GM12878 (cell line): Measurements from ENCODE around the gene PCLO. TPM values are rescaled to one million over a fixed set of nuclear protein-coding genes. Genes with fewer than 3 reads are reported as not detected.

Experiments used
- ATAC-seq: fragments of 200-7000 bp; cut with Tn5 transposase; 3 replicates; pipeline ENCODE4 v1.9.1; 2020; ENCODE audit warnings: mild to moderate bottlenecking, moderate library complexity
- BruUV-seq: library from RNA; stranded (reverse); fragments of 400-500 nt; replicated peaks from 2 replicates; lab custom pipeline; 2021; lab: Mats Ljungman, UMichigan
- CTCF ChIA-PET: fragments of 300-600 bp; sonication (Branson Sonifier 250); formaldehyde crosslinking; extraction: SDS; loops from one replicate; lab custom pipeline; 2021; ENCODE audit warnings: inconsistent platforms; lab: Yijun Ruan, JAX
- POLR2A ChIA-PET: fragments of 350-600 bp; formaldehyde crosslinking; extraction: SDS; loops from one replicate; lab custom pipeline; 2021; ENCODE audit warnings: inconsistent platforms; lab: Charles Lee
- RAD21 ChIA-PET: fragments of 300-600 bp; sonication (Branson Sonifier 250); formaldehyde crosslinking; loops from one replicate; lab custom pipeline; 2023; ENCODE audit warnings: antibody characterized with exemption; ENCODE audit not compliant: unreplicated experiment; lab: Charles Lee
- SMC1A ChIA-PET: fragments of 300-600 bp; sonication (Branson Sonifier 250); formaldehyde crosslinking; loops from one replicate; lab custom pipeline; 2023; ENCODE audit not compliant: unreplicated experiment, uncharacterized antibody; lab: Charles Lee
- DNase-seq: peaks from one replicate; pipeline ENCODE4 v3.0.0-alpha.2; 2011; ENCODE audit warnings: low read depth, low spot score
- FAIRE-seq: peaks from 3 replicates; lab custom pipeline; 2011; peaks lifted over from hg19 to GRCh38; lab: Jason Lieb, UNC
- H2AFZ ChIP-seq: 2 replicates; pipeline ENCODE4 v1.6.0; 2011; ENCODE audit warnings: low read depth, low read length, control low read depth; ENCODE audit not compliant: control insufficient read depth
- H3K27ac ChIP-seq: 2 replicates; pipeline ENCODE4 v1.5.1; 2011; ENCODE audit warnings: control low read depth; ENCODE audit not compliant: control insufficient read depth, insufficient read depth
- H3K27me3 ChIP-seq, 2 experiments: replicated peaks in 1 of 2; 2 replicates each; pipeline versions ENCODE4 v1.6.0 to v1.6.1; 2011; ENCODE audit warnings: low read length in 1 of 2; ENCODE audit not compliant: control insufficient read depth in 2 of 2, insufficient read depth in 2 of 2
- H3K36me3 ChIP-seq, 2 experiments: 2 replicates each; pipeline ENCODE4 v1.5.1; 2011; ENCODE audit warnings: low read length in 1 of 2; ENCODE audit not compliant: control insufficient read depth in 2 of 2, insufficient read depth in 2 of 2
- H3K4me1 ChIP-seq: 2 replicates; pipeline ENCODE4 v1.6.1; 2011; ENCODE audit warnings: mild to moderate bottlenecking, low read length, moderate library complexity, mixed read lengths; ENCODE audit not compliant: control insufficient read depth, insufficient read depth
- H3K4me2 ChIP-seq: 2 replicates; pipeline ENCODE4 v1.6.0; 2011; ENCODE audit warnings: control low read depth; ENCODE audit not compliant: control insufficient read depth, insufficient read depth
- H3K4me3 ChIP-seq: fragments of 200-600 bp; sonication (generic); 2 replicates; pipeline ENCODE4 v1.5.1; 2016
- H3K79me2 ChIP-seq: 2 replicates; pipeline ENCODE4 v1.6.0; 2011; ENCODE audit warnings: low read length; ENCODE audit not compliant: control insufficient read depth, insufficient read depth
- H3K9ac ChIP-seq: 2 replicates; pipeline ENCODE4 v1.8.0; 2011; ENCODE audit warnings: low read length, control low read depth, mixed read lengths; ENCODE audit not compliant: control insufficient read depth, insufficient read depth
- H3K9me3 ChIP-seq: replicated peaks from 3 replicates; pipeline ENCODE4 v1.5.1; 2011; ENCODE audit warnings: mild to moderate bottlenecking, low read length; ENCODE audit not compliant: control insufficient read depth, insufficient read depth
- H4K20me1 ChIP-seq: 2 replicates; pipeline ENCODE4 v1.6.0; 2011; ENCODE audit not compliant: control insufficient read depth, insufficient read depth
- BCL11A ChIP-seq: IDR thresholded peaks from 2 replicates; pipeline ENCODE4 v1.6.1; 2011; ENCODE audit warnings: low read depth, low read length
- BRCA1 ChIP-seq: IDR thresholded peaks from 2 replicates; pipeline ENCODE4 v1.6.1; 2011; ENCODE audit warnings: low read depth, low read length, improper control_type of control experiment
- EGR1 ChIP-seq, 2 experiments: IDR thresholded peaks; 1 replicate in 1 of 2; 2 replicates in 1 of 2; pipeline ENCODE4 v1.6.1; 2011 to 2012; ENCODE audit warnings: low read depth in 2 of 2, low read length in 2 of 2, borderline replicate concordance in 1 of 2, mild to moderate bottlenecking in 1 of 2, moderate library complexity in 1 of 2
- IKZF2 ChIP-seq, 2 experiments: fragments of 450-650 bp; IDR thresholded peaks; 2 replicates each; pipeline ENCODE4 v1.6.1; 2017; ENCODE audit warnings: mild to moderate bottlenecking in 2 of 2, moderate library complexity in 2 of 2
- RAD21 ChIP-seq: IDR thresholded peaks from 2 replicates; pipeline ENCODE4 v1.6.1; 2011; ENCODE audit warnings: mild to moderate bottlenecking, low read depth, low read length, moderate library complexity; ENCODE audit not compliant: insufficient read depth
- SMAD5 ChIP-seq: IDR thresholded peaks from 2 replicates; pipeline ENCODE4 v1.6.1; 2016; ENCODE audit warnings: antibody characterized with exemption, low read depth
- SMARCA5 ChIP-seq: fragments of 450-650 bp; IDR thresholded peaks from 2 replicates; pipeline ENCODE4 v1.6.1; 2017; ENCODE audit warnings: mild to moderate bottlenecking
- SP1 ChIP-seq: IDR thresholded peaks from one replicate; pipeline ENCODE4 v1.6.1; 2011; ENCODE audit warnings: low read depth, low read length
- STAT3 ChIP-seq: IDR thresholded peaks from 2 replicates; pipeline ENCODE4 v1.6.1; 2011; ENCODE audit warnings: low read depth, low read length, improper control_type of control experiment
- TAF1 ChIP-seq: IDR thresholded peaks from 2 replicates; pipeline ENCODE4 v1.6.1; 2011; ENCODE audit warnings: mild to moderate bottlenecking, low read depth, low read length, borderline replicate concordance
- TARDBP ChIP-seq: IDR thresholded peaks from 2 replicates; pipeline ENCODE4 v1.6.1; 2016; ENCODE audit warnings: borderline replicate concordance
- ZBED1 ChIP-seq: IDR thresholded peaks from 2 replicates; pipeline ENCODE4 v1.6.1; 2016; ENCODE audit warnings: borderline replicate concordance
- ZSCAN29 ChIP-seq: fragments of 450-650 bp; IDR thresholded peaks from 2 replicates; pipeline ENCODE4 v1.6.1; 2017; ENCODE audit warnings: mild to moderate bottlenecking, moderate library complexity
- WGBS: methylation state at CpG from one replicate; pipeline ENCODE4 v1.1.6; 2016; ENCODE audit warnings: low lambda C conversion rate; ENCODE audit not compliant: insufficient replicate concordance, insufficient coverage; ENCODE audit errors: missing lambda C conversion rate; 5-methylcytosine and 5-hydroxymethylcytosine counted together
- in situ Hi-C: fragments of 300-500 bp; cut with MboI; formaldehyde crosslinking; loops from 9 replicates; pipeline ENCODE4 v1.14.3; 2018; ENCODE audit warnings: mixed read lengths
- intact Hi-C: fragments of 100-400 bp; cut with micrococcal nuclease; formaldehyde crosslinking; loops from one replicate; pipeline ENCODE4 v1.14.2; 2022; ENCODE audit not compliant: unreplicated experiment
- polyA plus RNA-seq, 11 experiments: library from polyadenylated mRNA; depleted of rRNA in 4 of 11; unstranded in 6 of 11; stranded (reverse) in 5 of 11; fragments of >200 nt; fragmentation: Nextera tagmentation in 4 of 11; fragmentation: Illumina TruSeq in 1 of 11; extraction: Ambion mirVana in 4 of 11; extraction: Trizol in 1 of 11; gene quantifications; 1 replicate in 1 of 11; 2 replicates in 10 of 11; pipeline versions ENCODE4 v1.2.1 to v1.2.3, GENCODE V29; 2011 to 2016; ENCODE audit warnings: inconsistent platforms in 2 of 11, missing spikeins in 2 of 11, low read depth in 1 of 11
- total RNA-seq, 4 experiments: library from RNA; depleted of rRNA in 3 of 4; stranded (reverse); fragments of >200 nt in 3 of 4; fragmentation: Illumina TruSeq in 1 of 4; extraction: Trizol in 1 of 4; gene quantifications; 2 replicates each; pipeline versions ENCODE4 v1.2.1 to v1.2.3, GENCODE V29; 2013 to 2021
- TF ChIP-seq, protein P1 (sequence below), 3 experiments: IDR thresholded peaks in 2 of 3; conservative IDR thresholded peaks in 1 of 3; 2 replicates each; pipeline ENCODE4 v1.5.1; 2011; ENCODE audit warnings: low read depth in 3 of 3, low read length in 3 of 3, mild to moderate bottlenecking in 3 of 3, control low read depth in 2 of 3, moderate library complexity in 2 of 3, inconsistent platforms in 1 of 3, mixed read lengths in 1 of 3; ENCODE audit not compliant: control insufficient read depth in 2 of 3, insufficient read depth in 1 of 3; ENCODE audit errors: extremely low read depth in 1 of 3

PCLO gene
- total and polyA plus RNA-seq, 10 of the 15 experiments (the other 5 are each of a cell fraction or from before 2014, with no cell fraction given): 0.01 to 0.08 (median 0.03) TPM; not detected in 6

DNA sequence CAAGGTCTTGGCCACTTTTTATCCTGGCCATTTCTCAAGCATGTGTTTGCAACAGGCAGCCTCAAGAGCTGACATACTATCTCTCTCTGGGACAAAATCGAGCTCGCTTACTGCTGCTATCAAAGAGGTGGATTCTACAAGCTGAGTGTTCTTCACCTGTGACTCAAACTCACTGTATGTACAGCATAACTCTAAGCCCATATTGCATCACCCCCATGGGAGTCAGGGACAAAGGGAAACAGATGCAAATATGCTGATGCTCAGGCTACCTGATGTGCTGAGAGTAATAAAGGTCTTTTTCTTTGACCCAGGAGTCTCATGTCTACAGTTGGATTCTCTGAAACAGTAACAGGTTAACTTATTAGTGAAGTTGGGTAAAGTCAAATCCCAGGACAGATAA lies 45.2 kb downstream of the PCLO start (continued):
- TF ChIP-seq BRCA1 (no peak), IKZF2 (IDR thresholded peaks at IDR 0.05) (no peak), TARDBP (no peak), RAD21 (no peak)
- TF ChIP-seq, all 136 proteins: peak for 0

- SMC1A ChIA-PET: interaction anchor here (1.5 kb wide), 1 partner anchor 11 kb away, joined by 6 read pairs; no protein-coding TSS in a partner anchor
- H3K36me3 ChIP-seq: no peaks in the 10 kb centered on the region
These were observed 51.3 kb downstream of the PCLO start for GRCh38 chr7:83111391-83111790.

More at GRCh38 chr7:83111391-83111790, 51.3 kb downstream of the PCLO start:
- WGBS: 0% methylated on average over 2 of the region's 2 CpGs
- Histone ChIP-seq H3K4me2 (no peak overlapping the region), H3K27me3 (no peaks in the 10 kb centered on the region), H3K9me3 (no peaks in the 10 kb centered on the region), H3K4me1 (no peaks in the 10 kb centered on the region), H4K20me1 (no peaks in the 10 kb centered on the region), H3K79me2 (no peaks in the 10 kb centered on the region), H3K4me3 (no peak overlapping the region), H3K27ac (no peak overlapping the region), H3K9ac (no peak overlapping the region), H2AFZ (no peak overlapping the region)
- RAD21 ChIA-PET: no interaction called here
- POLR2A ChIA-PET: no interaction called here
- no peak for TF ChIP-seq ZBED1
- no peak for TF ChIP-seq EGR1 (IDR thresholded peaks at IDR 0.05; ENCODE audit: borderline replicate concordance in 1 of 2, low read depth in 2 of 2, low read length in 2 of 2)
- TF ChIP-seq TAF1: no peak
- no peak for TF ChIP-seq STAT3
- TF ChIP-seq SMAD5: no peak
- no peak for TF ChIP-seq SP1
- TF ChIP-seq ZSCAN29: no peak
- TF ChIP-seq, protein P1, sequence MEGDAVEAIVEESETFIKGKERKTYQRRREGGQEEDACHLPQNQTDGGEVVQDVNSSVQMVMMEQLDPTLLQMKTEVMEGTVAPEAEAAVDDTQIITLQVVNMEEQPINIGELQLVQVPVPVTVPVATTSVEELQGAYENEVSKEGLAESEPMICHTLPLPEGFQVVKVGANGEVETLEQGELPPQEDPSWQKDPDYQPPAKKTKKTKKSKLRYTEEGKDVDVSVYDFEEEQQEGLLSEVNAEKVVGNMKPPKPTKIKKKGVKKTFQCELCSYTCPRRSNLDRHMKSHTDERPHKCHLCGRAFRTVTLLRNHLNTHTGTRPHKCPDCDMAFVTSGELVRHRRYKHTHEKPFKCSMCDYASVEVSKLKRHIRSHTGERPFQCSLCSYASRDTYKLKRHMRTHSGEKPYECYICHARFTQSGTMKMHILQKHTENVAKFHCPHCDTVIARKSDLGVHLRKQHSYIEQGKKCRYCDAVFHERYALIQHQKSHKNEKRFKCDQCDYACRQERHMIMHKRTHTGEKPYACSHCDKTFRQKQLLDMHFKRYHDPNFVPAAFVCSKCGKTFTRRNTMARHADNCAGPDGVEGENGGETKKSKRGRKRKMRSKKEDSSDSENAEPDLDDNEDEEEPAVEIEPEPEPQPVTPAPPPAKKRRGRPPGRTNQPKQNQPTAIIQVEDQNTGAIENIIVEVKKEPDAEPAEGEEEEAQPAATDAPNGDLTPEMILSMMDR (IDR thresholded peaks at IDR 0.05 in 2 of 3, conservative IDR thresholded peaks at IDR 0.05 in 1 of 3; ENCODE audit: control insufficient read depth in 2 of 3, extremely low read depth in 1 of 3, insufficient read depth in 1 of 3, low read depth in 3 of 3, low read length in 3 of 3): no peak
- TF ChIP-seq SMARCA5: no peak
- no peak for TF ChIP-seq BCL11A
- FAIRE-seq (no peak), ATAC-seq (no peak), DNase-seq (no peak)
- intact Hi-C loops (no loop called here), in situ Hi-C loops (no loop called here)
- BruUV-seq: no TSS peak
- CTCF ChIA-PET: interaction anchor here (1.2 kb wide), 1 partner anchor 9 kb away, joined by 3 read pairs; no protein-coding TSS in a partner anchor
